Stomach (tissue), 9 donors: ENCODE data around the gene ERC2. TPM values are rescaled to one million over a fixed set of nuclear protein-coding genes. Genes with fewer than 3 reads are reported as not detected.

Experiments
- DNase-seq, 2 donors: peaks; one replicate each; pipeline versions ENCODE4 v3.0.0 to v3.0.0-alpha.2; 2013 to 2019
- H3K27ac ChIP-seq, 5 donors: fragments of 200-600 bp in 4 of 5; sonication (generic) in 4 of 5; one replicate each; pipeline ENCODE4 v1.5.1; 2013 to 2019; ENCODE audit warnings: mild to moderate bottlenecking in 1 of 5, moderate library complexity in 1 of 5
- H3K27me3 ChIP-seq, 3 donors: fragments of 200-600 bp; sonication (generic); one replicate each; pipeline ENCODE4 v1.5.1; 2017 to 2019; ENCODE audit warnings: mixed run types in 1 of 3
- H3K36me3 ChIP-seq, 4 donors: fragments of 200-600 bp; sonication (generic); 1 replicate in 3 of 4; 2 replicates in 1 of 4; pipeline ENCODE4 v1.5.1; 2016 to 2019
- H3K4me1 ChIP-seq, 4 donors: fragments of 200-600 bp; sonication (generic); one replicate each; pipeline ENCODE4 v1.5.1; 2016 to 2019
- H3K4me3 ChIP-seq, 4 donors: fragments of 200-600 bp; sonication (generic) in 3 of 4; one replicate each; pipeline ENCODE4 v1.5.1; 2016 to 2019; ENCODE audit warnings: mild to moderate bottlenecking in 1 of 4
- H3K9me3 ChIP-seq, 4 donors: fragments of 200-600 bp; sonication (generic); one replicate each; pipeline ENCODE4 v1.5.1; 2016 to 2019
- EP300 ChIP-seq: sonication (generic); formaldehyde crosslinking; IDR thresholded peaks from one replicate; pipeline ENCODE4 v1.6.1; 2017; ENCODE audit warnings: antibody characterized with exemption
- POLR2A ChIP-seq, 4 donors: fragments of 450-650 bp; IDR thresholded peaks; one replicate each; pipeline ENCODE4 v1.6.1; 2016; ENCODE audit warnings: antibody characterized with exemption in 4 of 4, control low read depth in 2 of 4, mild to moderate bottlenecking in 1 of 4, moderate library complexity in 1 of 4
- POLR2AphosphoS5 ChIP-seq, 3 donors: sonication (generic); formaldehyde crosslinking; IDR thresholded peaks; one replicate each; pipeline ENCODE4 v1.6.1; 2016; ENCODE audit warnings: antibody characterized with exemption in 3 of 3
- WGBS, 5 donors: extraction: QIAGEN DNeasy Blood & Tissue Kit in 3 of 5; methylation state at CpG; one replicate each; pipeline versions ENCODE4 v1.1.5 to v1.1.7; 2013 to 2018; 5-methylcytosine and 5-hydroxymethylcytosine counted together
- intact Hi-C: fragments of 100-400 bp; cut with DNase I; formaldehyde crosslinking; loops from one replicate; pipeline ENCODE4 v1.15.1; 2023; ENCODE audit warnings: low total_unique reads
- polyA plus RNA-seq, 3 donors: library from polyadenylated mRNA; stranded (reverse); fragments of 200-250 nt; gene quantifications; one replicate each; pipeline ENCODE4 v1.2.3, GENCODE V29; 2013
- total RNA-seq, 5 donors: library from RNA; depleted of rRNA; stranded (reverse); fragments of >200 nt; gene quantifications; one replicate each; pipeline versions ENCODE4 v1.1.0 to v1.2.3, GENCODE V29; 2014 to 2016
- TF ChIP-seq, protein P1 (sequence below), 7 experiments: fragments of 450-650 bp in 4 of 7; fragments of 200-600 bp in 3 of 7; sonication (generic) in 3 of 7; IDR thresholded peaks; one replicate each; pipeline ENCODE4 v1.5.1; 2016 to 2019; ENCODE audit warnings: antibody characterized with exemption in 7 of 7, control low read depth in 2 of 7, mild to moderate bottlenecking in 1 of 7
- donor health status: healthy with polysubstance abuse.
- donor health status: Bipolar disorder and iron deficiency.
- donor health status: healthy.

The ERC2 gene
- total and polyA plus RNA-seq, 8 donors = 0.43 to 3.1 (median 1.3) TPM; not detected in 2

DNA sequence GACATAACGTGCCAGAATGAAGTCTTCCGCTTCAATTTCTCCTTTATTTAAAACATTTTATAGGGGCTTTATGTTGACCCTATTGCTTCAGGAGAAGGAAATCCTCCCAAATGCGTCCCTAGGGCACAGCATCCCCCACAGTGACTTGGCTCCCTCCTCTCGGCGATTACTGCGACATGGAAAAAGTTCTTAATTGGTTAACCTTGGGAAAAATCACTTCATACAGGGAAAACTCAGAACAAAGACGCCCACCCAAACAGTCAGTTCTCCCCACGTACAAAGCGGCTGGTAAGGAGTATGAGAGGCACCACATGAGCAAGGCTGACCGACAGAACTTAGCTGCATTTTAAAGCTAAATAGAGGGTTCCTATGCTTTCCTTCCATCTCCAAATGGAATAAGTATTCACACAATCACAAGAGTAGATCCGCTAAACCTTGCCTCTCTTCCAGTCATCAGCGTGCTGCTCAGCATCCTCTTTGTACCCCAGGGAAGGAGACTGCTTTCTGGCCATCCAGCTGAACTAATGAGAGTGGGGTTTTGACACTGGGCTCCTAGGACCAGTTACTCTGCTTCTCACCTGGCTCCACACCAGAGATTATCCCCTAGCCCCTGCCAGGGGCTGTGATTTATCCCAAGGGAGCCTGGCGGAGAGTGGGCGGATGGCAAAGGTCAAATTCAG is 565.9 kb downstream of the ERC2 start:
- WGBS, 5 donors = 89 to 94% (median 91%) methylated on average over 14 of the region's 14 CpGs
- DNase-seq = peak in 1 of 2 donors; percentile 11
- H3K36me3 ChIP-seq = no peaks in the 10 kb centered on the region
- intact Hi-C loops = no loop called here
- peaks cover 0 to 5% (median 0%) of the 10 kb centered on the region in 3 donors for H3K27me3 ChIP-seq
- peaks cover 0 to 8% (median 0%) of the 10 kb centered on the region in 4 donors for H3K4me1 ChIP-seq
- TF ChIP-seq POLR2AphosphoS5 (IDR thresholded peaks at IDR 0.05) (no peak), POLR2A (IDR thresholded peaks at IDR 0.05) (no peak), EP300 (no peak)
- TF ChIP-seq, protein P1, sequence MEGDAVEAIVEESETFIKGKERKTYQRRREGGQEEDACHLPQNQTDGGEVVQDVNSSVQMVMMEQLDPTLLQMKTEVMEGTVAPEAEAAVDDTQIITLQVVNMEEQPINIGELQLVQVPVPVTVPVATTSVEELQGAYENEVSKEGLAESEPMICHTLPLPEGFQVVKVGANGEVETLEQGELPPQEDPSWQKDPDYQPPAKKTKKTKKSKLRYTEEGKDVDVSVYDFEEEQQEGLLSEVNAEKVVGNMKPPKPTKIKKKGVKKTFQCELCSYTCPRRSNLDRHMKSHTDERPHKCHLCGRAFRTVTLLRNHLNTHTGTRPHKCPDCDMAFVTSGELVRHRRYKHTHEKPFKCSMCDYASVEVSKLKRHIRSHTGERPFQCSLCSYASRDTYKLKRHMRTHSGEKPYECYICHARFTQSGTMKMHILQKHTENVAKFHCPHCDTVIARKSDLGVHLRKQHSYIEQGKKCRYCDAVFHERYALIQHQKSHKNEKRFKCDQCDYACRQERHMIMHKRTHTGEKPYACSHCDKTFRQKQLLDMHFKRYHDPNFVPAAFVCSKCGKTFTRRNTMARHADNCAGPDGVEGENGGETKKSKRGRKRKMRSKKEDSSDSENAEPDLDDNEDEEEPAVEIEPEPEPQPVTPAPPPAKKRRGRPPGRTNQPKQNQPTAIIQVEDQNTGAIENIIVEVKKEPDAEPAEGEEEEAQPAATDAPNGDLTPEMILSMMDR (IDR thresholded peaks at IDR 0.05) = no peak
- no peak overlapping the region for H3K27ac ChIP-seq
- H3K4me3 ChIP-seq = no peak overlapping the region
- no peaks in the 10 kb centered on the region for H3K9me3 ChIP-seq

DNA sequence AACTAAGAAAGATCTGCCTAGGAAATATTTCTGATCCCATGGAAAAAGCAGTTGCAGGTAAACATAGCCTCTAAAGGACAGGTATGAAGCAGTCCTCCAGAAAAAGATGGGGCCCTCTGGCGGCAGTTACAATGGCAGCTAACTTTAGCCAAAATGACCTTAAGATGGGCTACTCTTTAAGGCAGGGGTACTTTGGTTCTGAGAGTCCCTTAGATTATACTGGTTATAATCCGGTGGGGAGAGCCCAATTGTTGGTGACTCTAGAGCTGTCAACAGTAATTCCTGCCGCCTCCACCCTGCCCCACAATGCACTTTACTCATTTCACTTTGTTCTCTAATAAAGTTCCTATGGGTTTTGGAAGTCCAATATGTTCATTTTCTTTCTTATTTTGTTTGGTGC is 568.4 kb downstream of the ERC2 start:
- no peak for DNase-seq
- 73 to 82% (median 78%) methylated on average over 3 of the region's 3 CpGs for WGBS, 5 donors
- intact Hi-C loops = no loop called here

DNA sequence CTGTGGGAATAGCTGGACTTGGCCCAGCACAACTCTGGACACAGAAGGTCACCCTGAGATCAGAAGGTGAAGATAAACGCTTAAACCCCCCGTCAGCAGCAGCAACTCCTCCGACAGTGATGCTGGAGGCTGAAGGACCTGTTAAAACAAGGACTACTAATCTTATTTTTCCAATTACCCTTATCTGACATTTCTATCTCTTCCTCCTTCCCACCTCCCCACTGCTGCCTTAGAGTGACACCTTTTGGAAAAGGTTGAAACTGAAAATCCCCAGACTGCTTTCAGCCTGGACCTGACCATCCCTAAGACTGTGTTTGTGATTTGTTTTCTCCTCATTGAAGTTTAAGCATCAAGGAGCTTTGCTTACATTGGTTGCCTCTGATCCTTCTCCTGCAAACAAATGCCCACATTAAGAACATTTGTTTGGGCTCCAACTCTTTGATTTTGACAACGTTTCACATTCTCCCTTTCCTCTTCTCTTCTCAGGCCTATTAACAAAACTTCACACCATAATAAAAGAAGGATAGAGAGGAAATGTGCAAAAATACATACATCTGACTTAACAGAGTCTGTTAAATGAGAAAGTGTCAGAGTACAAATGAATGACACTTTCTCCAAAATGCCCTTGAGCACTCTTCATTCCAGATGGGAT is 570.6 kb downstream of the ERC2 start:
- peak in 1 of 2 donors; percentile 34 for DNase-seq
- no peak overlapping the region for H3K4me3 ChIP-seq
- no peaks in the 10 kb centered on the region for H3K9me3 ChIP-seq
- no peaks in the 10 kb centered on the region for H3K36me3 ChIP-seq
- TF ChIP-seq POLR2AphosphoS5 (IDR thresholded peaks at IDR 0.05) = no peak
- TF ChIP-seq, protein P1 (IDR thresholded peaks at IDR 0.05) = peak in 2 of 7 experiments; percentile 10 to 23
- H3K27ac ChIP-seq = no peak overlapping the region
- H3K4me1 ChIP-seq = no peaks in the 10 kb centered on the region
- intact Hi-C loops = no loop called here
- H3K27me3 ChIP-seq = peaks cover 0 to 5% (median 0%) of the 10 kb centered on the region in 3 donors
- WGBS, 5 donors = 18 to 38% (median 25%) methylated on average over 4 of the region's 4 CpGs

More for the DNA sequence above, 568.4 kb downstream of the ERC2 start:
- Histone ChIP-seq H3K4me3 (no peak overlapping the region), H3K27me3 (peaks cover 0 to 5% (median 0%) of the 10 kb centered on the region in 3 donors), H3K27ac (no peak overlapping the region), H3K4me1 (peaks cover 0 to 5% (median 0%) of the 10 kb centered on the region in 4 donors), H3K9me3 (no peaks in the 10 kb centered on the region), H3K36me3 (no peaks in the 10 kb centered on the region)
- TF ChIP-seq, protein P1 (IDR thresholded peaks at IDR 0.05) = no peak
- TF ChIP-seq POLR2A (IDR thresholded peaks at IDR 0.05) (no peak), EP300 (no peak), POLR2AphosphoS5 (IDR thresholded peaks at IDR 0.05) (no peak)

DNA sequence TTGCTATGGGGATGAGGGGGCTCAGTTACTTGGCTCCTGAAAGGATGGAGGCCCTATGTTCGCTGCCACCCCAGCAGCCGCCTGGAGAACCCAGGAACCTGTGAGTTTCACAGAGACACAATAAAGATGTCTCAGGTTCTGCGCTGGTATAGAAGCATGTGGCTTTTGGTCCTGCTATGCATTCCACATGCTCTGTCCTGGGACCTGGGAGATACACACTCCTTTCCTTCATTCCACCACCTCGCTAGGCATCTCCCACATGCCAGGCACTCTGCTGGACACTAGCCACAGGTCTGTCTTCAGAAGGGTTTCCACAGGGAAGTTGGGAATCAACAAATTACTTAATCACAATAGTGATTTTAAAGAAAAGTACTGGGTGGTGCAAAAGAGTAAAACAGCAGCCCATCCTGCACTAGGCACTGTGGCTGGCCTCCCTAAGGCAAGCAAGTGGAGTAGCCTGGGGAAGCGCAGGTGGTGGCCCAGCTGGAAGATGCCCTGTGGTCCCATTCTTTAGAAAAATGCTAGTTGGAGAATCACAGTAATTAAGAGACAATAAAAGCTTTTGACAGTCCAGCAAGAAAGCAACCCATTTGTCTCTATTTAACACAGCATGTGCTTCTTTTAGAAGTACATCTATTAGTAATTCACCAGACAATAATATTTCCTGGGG is 572.2 kb downstream of the ERC2 start:
- Histone ChIP-seq H3K36me3 (no peaks in the 10 kb centered on the region), H3K27ac (no peak overlapping the region), H3K9me3 (no peaks in the 10 kb centered on the region), H3K4me3 (no peak overlapping the region), H3K27me3 (peaks cover 0 to 5% (median 0%) of the 10 kb centered on the region in 3 donors), H3K4me1 (no peaks in the 10 kb centered on the region)
- intact Hi-C loops = no loop called here
- 75 to 96% (median 92%) methylated on average over 5 of the region's 5 CpGs for WGBS, 5 donors
- TF ChIP-seq EP300 (no peak), POLR2A (IDR thresholded peaks at IDR 0.05) (no peak), POLR2AphosphoS5 (IDR thresholded peaks at IDR 0.05) (no peak)
- TF ChIP-seq, protein P1 (IDR thresholded peaks at IDR 0.05) = no peak
- no peak for DNase-seq
